ENCODE measurements around the gene LZTS2. TPM values are rescaled to one million over a fixed set of nuclear protein-coding genes. Genes with fewer than 3 reads are reported as not detected.

The LZTS2 gene
- total RNA-seq, 1 experiment from 2014 or later = 69.1 TPM

DNA sequence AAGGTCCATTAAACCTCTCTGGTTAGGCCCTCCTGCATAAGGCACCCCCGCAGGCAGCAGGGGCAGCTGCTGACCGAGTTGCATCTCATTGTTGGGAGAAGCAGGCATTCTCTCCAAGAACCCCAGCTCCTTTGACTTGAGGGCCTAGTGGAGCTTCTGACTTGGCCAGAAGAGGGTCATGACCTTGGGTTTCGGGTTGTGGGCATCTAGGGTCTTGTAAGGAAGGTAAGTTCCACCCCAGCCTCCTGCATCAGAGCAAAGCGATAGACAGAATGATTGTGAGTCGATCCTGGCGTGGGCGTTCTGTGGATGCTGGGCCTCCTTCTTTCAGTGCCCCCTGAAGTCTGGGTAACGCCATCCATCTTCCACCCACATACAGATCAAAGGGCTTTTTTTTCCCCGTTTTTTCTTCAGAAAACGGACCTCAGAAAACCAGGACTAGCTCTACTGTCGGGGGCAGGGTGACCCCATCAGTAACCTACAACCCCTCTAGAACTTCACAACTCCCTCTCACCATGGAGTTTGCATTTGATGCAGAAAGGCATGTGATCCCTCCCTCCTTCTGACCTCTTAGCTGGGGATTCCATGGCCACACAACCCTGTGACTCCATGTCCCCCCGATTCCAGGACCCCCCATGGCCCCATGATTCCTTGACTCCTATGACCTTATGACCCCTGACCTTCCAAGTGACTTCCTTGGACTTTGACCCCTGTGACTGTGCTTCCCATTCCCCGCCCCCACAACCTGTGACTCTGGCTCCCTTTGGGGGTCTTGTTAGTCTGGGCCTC is 27.3 kb upstream of the LZTS2 start:
- Histone ChIP-seq H2AK5ac (ENCODE audit: insufficient read length, low read length) (no peak overlapping the region), H3K79me1 (ENCODE audit: insufficient read depth, low read depth, low read length, poor library complexity, severe bottlenecking) (no peaks in the 10 kb centered on the region), H3K4me2 (ENCODE audit: insufficient read depth, insufficient read length, low read length) (no peak overlapping the region), H2AFZ (ENCODE audit: low read length) (no peak overlapping the region), H3K27ac (ENCODE audit: insufficient read length, low read depth, low read length) (no peak overlapping the region), H3K27me3 (ENCODE audit: insufficient read depth, low read length) (no peaks in the 10 kb centered on the region), H3K23ac (ENCODE audit: insufficient read length, low read depth, low read length) (no peak overlapping the region), H3K14ac (ENCODE audit: insufficient read depth, low read length) (no peak overlapping the region), H3T11ph (ENCODE audit: low read length) (no peak overlapping the region), H4K91ac (ENCODE audit: insufficient read length, low read depth, low read length) (no peak overlapping the region), H3K4ac (ENCODE audit: low read depth, low read length) (no peak overlapping the region), H2BK120ac (ENCODE audit: low read depth, low read length, poor library complexity, severe bottlenecking) (no peak overlapping the region), H3K4me1 (ENCODE audit: insufficient read depth, low read length) (no peaks in the 10 kb centered on the region), H3K79me2 (ENCODE audit: insufficient read depth, low read length) (no peaks in the 10 kb centered on the region), H4K5ac (ENCODE audit: insufficient read length, low read depth, low read length) (no peak overlapping the region), H2BK5ac (ENCODE audit: insufficient read length, low read length) (no peak overlapping the region), H3K23me2 (ENCODE audit: insufficient read length, low read depth, low read length, poor library complexity, severe bottlenecking) (peaks cover 12% of the 10 kb centered on the region), H2BK15ac (ENCODE audit: low read depth, low read length) (no peak overlapping the region), H4K8ac (replicated peaks; ENCODE audit: insufficient read length, low read depth, low read length) (no peak overlapping the region), H4K20me1 (ENCODE audit: control insufficient read depth, insufficient read depth, insufficient read length) (no peaks in the 10 kb centered on the region), H3K56ac (ENCODE audit: insufficient read length, low read depth, low read length) (no peak overlapping the region), H2BK12ac (ENCODE audit: insufficient read length, low read depth, low read length) (no peak overlapping the region), H3K9me3 (ENCODE audit: control insufficient read depth, low read depth, low read length) (no peaks in the 10 kb centered on the region), H3K9ac (ENCODE audit: extremely low read depth, insufficient read length, low read length) (no peak overlapping the region), H3K18ac (ENCODE audit: insufficient read length, low read depth, low read length) (no peak overlapping the region), H2BK20ac (ENCODE audit: low read depth, low read length, poor library complexity, severe bottlenecking) (no peak overlapping the region)
- H3K4me1 Mint-ChIP-seq = peaks cover 32 to 34% of the 10 kb centered on the region in 2 experiments
- no peak overlapping the region; a peak in 1 of 5 replicates for H3K4me3 Mint-ChIP-seq
- no CpG with 5 or more reads among the region's 13 CpGs for WGBS (ENCODE audit: extremely low coverage, insufficient read length, low lambda C conversion rate)
- H3K27me3 Mint-ChIP-seq (ENCODE audit: low read depth) = peaks cover 7% of the 10 kb centered on the region
- H3K9me3 Mint-ChIP-seq = no peaks in the 10 kb centered on the region; a peak in 2 of 5 replicates
- DNase-seq = no peak
- TF ChIP-seq, protein P1, sequence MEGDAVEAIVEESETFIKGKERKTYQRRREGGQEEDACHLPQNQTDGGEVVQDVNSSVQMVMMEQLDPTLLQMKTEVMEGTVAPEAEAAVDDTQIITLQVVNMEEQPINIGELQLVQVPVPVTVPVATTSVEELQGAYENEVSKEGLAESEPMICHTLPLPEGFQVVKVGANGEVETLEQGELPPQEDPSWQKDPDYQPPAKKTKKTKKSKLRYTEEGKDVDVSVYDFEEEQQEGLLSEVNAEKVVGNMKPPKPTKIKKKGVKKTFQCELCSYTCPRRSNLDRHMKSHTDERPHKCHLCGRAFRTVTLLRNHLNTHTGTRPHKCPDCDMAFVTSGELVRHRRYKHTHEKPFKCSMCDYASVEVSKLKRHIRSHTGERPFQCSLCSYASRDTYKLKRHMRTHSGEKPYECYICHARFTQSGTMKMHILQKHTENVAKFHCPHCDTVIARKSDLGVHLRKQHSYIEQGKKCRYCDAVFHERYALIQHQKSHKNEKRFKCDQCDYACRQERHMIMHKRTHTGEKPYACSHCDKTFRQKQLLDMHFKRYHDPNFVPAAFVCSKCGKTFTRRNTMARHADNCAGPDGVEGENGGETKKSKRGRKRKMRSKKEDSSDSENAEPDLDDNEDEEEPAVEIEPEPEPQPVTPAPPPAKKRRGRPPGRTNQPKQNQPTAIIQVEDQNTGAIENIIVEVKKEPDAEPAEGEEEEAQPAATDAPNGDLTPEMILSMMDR (conservative IDR thresholded peaks at IDR 0.05) = no peak
- H3K27ac Mint-ChIP-seq = no peak overlapping the region; a peak in 3 of 7 replicates
- H3K36me3 Mint-ChIP-seq (ENCODE audit: insufficient read depth in 1 of 3, low read depth in 3 of 3) = peaks cover 0 to 2% (median 0%) of the 10 kb centered on the region in 3 experiments; a peak in 3 of 7 replicates
